Fibroblast of lung (primary cell): Measurements from ENCODE around the gene HSD17B13. TPM values are rescaled to one million over a fixed set of nuclear protein-coding genes. Genes with fewer than 3 reads are reported as not detected.

Experiments used
- DNase-seq, 2 donors: peaks; one replicate each; pipeline versions ENCODE4 v3.0.0 to v3.0.0-alpha.2; 2010; ENCODE audit warnings: low read depth in 2 of 2
- H2AFZ ChIP-seq: 2 replicates; pipeline ENCODE4 v1.5.1; 2012; ENCODE audit warnings: low read length, control low read depth, inconsistent platforms
- H3K27ac ChIP-seq: 2 replicates; pipeline ENCODE4 v1.5.1; 2011; ENCODE audit warnings: low read length, control low read depth; ENCODE audit not compliant: insufficient read depth
- H3K27me3 ChIP-seq: 2 replicates; pipeline ENCODE4 v1.5.1; 2011; ENCODE audit warnings: mild to moderate bottlenecking, low read length; ENCODE audit not compliant: control insufficient read depth, insufficient read depth
- H3K36me3 ChIP-seq: 2 replicates; pipeline ENCODE4 v1.5.1; 2011; ENCODE audit warnings: low read length; ENCODE audit not compliant: control insufficient read depth, insufficient read depth
- H3K4me1 ChIP-seq: 2 replicates; pipeline ENCODE4 v1.5.1; 2011; ENCODE audit warnings: low read length; ENCODE audit not compliant: control insufficient read depth, insufficient read depth; ENCODE audit errors: extremely low read depth
- H3K4me2 ChIP-seq: 2 replicates; pipeline ENCODE4 v1.5.1; 2011; ENCODE audit warnings: low read length, control low read depth; ENCODE audit not compliant: insufficient read depth; ENCODE audit errors: extremely low read depth
- H3K4me3 ChIP-seq, 4 experiments: fragments of 200-600 bp in 1 of 4; sonication (generic) in 1 of 4; replicated peaks in 1 of 4; 2 replicates each; pipeline ENCODE4 v1.5.1; 2011 to 2016; ENCODE audit warnings: low read length in 4 of 4, low read depth in 3 of 4, mild to moderate bottlenecking in 3 of 4, control low read depth in 2 of 4, inconsistent platforms in 1 of 4, mixed read lengths in 1 of 4; ENCODE audit not compliant: insufficient read depth in 1 of 4; ENCODE audit errors: control extremely low read depth in 1 of 4
- H3K79me2 ChIP-seq: 2 replicates; pipeline ENCODE4 v1.5.1; 2012; ENCODE audit warnings: mild to moderate bottlenecking, low read length, inconsistent platforms; ENCODE audit not compliant: control insufficient read depth, insufficient read depth
- H3K9ac ChIP-seq: 2 replicates; pipeline ENCODE4 v1.5.1; 2011; ENCODE audit warnings: mild to moderate bottlenecking, low read length, control low read depth; ENCODE audit not compliant: insufficient read depth
- H3K9me3 ChIP-seq: 2 replicates; pipeline ENCODE4 v1.5.1; 2012; ENCODE audit warnings: low read depth, low read length; ENCODE audit not compliant: control insufficient read depth, insufficient read depth
- H4K20me1 ChIP-seq: 2 replicates; pipeline ENCODE4 v1.5.1; 2011; ENCODE audit warnings: low read length; ENCODE audit not compliant: control insufficient read depth, insufficient read depth; ENCODE audit errors: extremely low read depth
- EZH2 ChIP-seq: IDR thresholded peaks from 2 replicates; pipeline ENCODE4 v1.5.1; 2012; ENCODE audit warnings: low read length, control low read depth, mild to moderate bottlenecking; ENCODE audit errors: missing control alignments
- polyA plus RNA-seq, 2 donors: library from polyadenylated mRNA; depleted of rRNA in 1 of 2; stranded (reverse) in 1 of 2; unstranded in 1 of 2; fragments of >200 nt; gene quantifications; 2 replicates each; pipeline ENCODE4 v1.2.1, GENCODE V29; 2011 to 2012; ENCODE audit warnings: missing spikeins in 1 of 2
- total RNA-seq: library from RNA; depleted of rRNA; stranded (reverse); fragments of >200 nt; gene quantifications from 2 replicates; pipeline ENCODE4 v1.2.1, GENCODE V29; 2014
- TF ChIP-seq, protein P1 (sequence below), 2 donors: IDR thresholded peaks in 1 of 2; conservative IDR thresholded peaks in 1 of 2; 1 replicate in 1 of 2; 2 replicates in 1 of 2; pipeline ENCODE4 v1.5.1; 2011 to 2012; ENCODE audit warnings: low read length in 2 of 2, control low read depth in 1 of 2, inconsistent platforms in 1 of 2, low read depth in 1 of 2, mild to moderate bottlenecking in 1 of 2

HSD17B13 gene
- total and polyA plus RNA-seq, 2 donors (not counting 1 experiment from before 2014, with no cell fraction given): 0.11 to 0.17 TPM

- Histone ChIP-seq H4K20me1 (no peaks in the 10 kb centered on the region), H3K4me3 (no peak overlapping the region), H2AFZ (no peak overlapping the region), H3K27ac (no peak overlapping the region), H3K9ac (no peak overlapping the region), H3K4me2 (no peak overlapping the region), H3K4me1 (no peaks in the 10 kb centered on the region), H3K9me3 (no peaks in the 10 kb centered on the region), H3K79me2 (no peaks in the 10 kb centered on the region), H3K27me3 (peaks cover 4% of the 10 kb centered on the region), H3K36me3 (no peaks in the 10 kb centered on the region)
- TF ChIP-seq, protein P1, sequence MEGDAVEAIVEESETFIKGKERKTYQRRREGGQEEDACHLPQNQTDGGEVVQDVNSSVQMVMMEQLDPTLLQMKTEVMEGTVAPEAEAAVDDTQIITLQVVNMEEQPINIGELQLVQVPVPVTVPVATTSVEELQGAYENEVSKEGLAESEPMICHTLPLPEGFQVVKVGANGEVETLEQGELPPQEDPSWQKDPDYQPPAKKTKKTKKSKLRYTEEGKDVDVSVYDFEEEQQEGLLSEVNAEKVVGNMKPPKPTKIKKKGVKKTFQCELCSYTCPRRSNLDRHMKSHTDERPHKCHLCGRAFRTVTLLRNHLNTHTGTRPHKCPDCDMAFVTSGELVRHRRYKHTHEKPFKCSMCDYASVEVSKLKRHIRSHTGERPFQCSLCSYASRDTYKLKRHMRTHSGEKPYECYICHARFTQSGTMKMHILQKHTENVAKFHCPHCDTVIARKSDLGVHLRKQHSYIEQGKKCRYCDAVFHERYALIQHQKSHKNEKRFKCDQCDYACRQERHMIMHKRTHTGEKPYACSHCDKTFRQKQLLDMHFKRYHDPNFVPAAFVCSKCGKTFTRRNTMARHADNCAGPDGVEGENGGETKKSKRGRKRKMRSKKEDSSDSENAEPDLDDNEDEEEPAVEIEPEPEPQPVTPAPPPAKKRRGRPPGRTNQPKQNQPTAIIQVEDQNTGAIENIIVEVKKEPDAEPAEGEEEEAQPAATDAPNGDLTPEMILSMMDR (conservative IDR thresholded peaks at IDR 0.05 in 1 of 2, IDR thresholded peaks at IDR 0.05 in 1 of 2; ENCODE audit: low read depth in 1 of 2, low read length in 2 of 2): no peak
- TF ChIP-seq EZH2: no peak
- DNase-seq: no peak
Measured at GRCh38 chr4:87278335-87278794, 44.3 kb downstream of the HSD17B13 start.

- TF ChIP-seq, protein P1 (conservative IDR thresholded peaks at IDR 0.05 in 1 of 2, IDR thresholded peaks at IDR 0.05 in 1 of 2; ENCODE audit: low read depth in 1 of 2, low read length in 2 of 2): no peak
- TF ChIP-seq EZH2: no peak
- no peak overlapping the region for H2AFZ ChIP-seq
- H3K4me1 ChIP-seq: no peaks in the 10 kb centered on the region
- no peak overlapping the region for H3K4me2 ChIP-seq
- no peaks in the 10 kb centered on the region for H3K9me3 ChIP-seq
- H3K27ac ChIP-seq: no peak overlapping the region
- H4K20me1 ChIP-seq: no peaks in the 10 kb centered on the region
- H3K36me3 ChIP-seq: no peaks in the 10 kb centered on the region
- no peak overlapping the region for H3K9ac ChIP-seq
- H3K79me2 ChIP-seq: no peaks in the 10 kb centered on the region
- DNase-seq: no peak
- no peak overlapping the region for H3K4me3 ChIP-seq
- H3K27me3 ChIP-seq: peaks cover 4% of the 10 kb centered on the region
Measured at GRCh38 chr4:87275311-87275710, 47.4 kb downstream of the HSD17B13 start.

DNA sequence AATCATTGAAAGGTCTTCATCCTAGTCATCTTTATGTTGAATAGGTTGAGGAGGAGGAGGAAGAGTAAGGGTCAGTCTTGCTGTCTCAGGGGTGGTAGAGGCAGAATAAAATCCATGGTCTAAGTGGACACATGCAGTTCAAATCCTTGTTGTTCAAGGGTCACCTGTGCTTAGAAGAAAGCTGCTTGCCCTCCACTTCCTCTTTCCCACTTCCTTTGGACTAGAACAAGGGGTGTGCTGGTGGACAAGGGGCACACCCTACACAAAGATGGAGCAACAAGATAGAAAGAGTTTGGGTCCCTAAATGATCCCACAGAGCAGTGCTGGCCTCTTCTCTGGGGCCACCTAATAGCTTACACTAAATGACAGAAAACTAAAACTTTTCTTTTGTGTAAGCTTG is 47.9 kb downstream of the HSD17B13 start:
- no peak overlapping the region for H3K27ac ChIP-seq
- no peak overlapping the region for H3K4me3 ChIP-seq
- no peaks in the 10 kb centered on the region for H3K9me3 ChIP-seq
- H4K20me1 ChIP-seq: no peaks in the 10 kb centered on the region
- no peaks in the 10 kb centered on the region for H3K36me3 ChIP-seq
- H3K4me2 ChIP-seq: no peak overlapping the region
- H3K4me1 ChIP-seq: no peaks in the 10 kb centered on the region
- H3K79me2 ChIP-seq: no peaks in the 10 kb centered on the region
- H3K9ac ChIP-seq: no peak overlapping the region
- no peak for DNase-seq
- no peak overlapping the region for H2AFZ ChIP-seq
- TF ChIP-seq EZH2: no peak
- TF ChIP-seq, protein P1 (conservative IDR thresholded peaks at IDR 0.05 in 1 of 2, IDR thresholded peaks at IDR 0.05 in 1 of 2; ENCODE audit: low read depth in 1 of 2, low read length in 2 of 2): no peak
- peaks cover 4% of the 10 kb centered on the region for H3K27me3 ChIP-seq
